ENCODE measurements around the gene ZNF600.
"Not testable (repeated sequence)": the region's sequence is repeated elsewhere in the genome, so short reads cannot be mapped to it uniquely, and the experiment has no call there.

ZNF600 gene

GRCh38 chr19:52789440-52789839, 2.8 kb upstream of the ZNF600 start:
- no peak for DNase-seq (ENCODE audit: insufficient read length, low spot score)
- FAIRE-seq = no peak
- TF ChIP-seq, protein P1, sequence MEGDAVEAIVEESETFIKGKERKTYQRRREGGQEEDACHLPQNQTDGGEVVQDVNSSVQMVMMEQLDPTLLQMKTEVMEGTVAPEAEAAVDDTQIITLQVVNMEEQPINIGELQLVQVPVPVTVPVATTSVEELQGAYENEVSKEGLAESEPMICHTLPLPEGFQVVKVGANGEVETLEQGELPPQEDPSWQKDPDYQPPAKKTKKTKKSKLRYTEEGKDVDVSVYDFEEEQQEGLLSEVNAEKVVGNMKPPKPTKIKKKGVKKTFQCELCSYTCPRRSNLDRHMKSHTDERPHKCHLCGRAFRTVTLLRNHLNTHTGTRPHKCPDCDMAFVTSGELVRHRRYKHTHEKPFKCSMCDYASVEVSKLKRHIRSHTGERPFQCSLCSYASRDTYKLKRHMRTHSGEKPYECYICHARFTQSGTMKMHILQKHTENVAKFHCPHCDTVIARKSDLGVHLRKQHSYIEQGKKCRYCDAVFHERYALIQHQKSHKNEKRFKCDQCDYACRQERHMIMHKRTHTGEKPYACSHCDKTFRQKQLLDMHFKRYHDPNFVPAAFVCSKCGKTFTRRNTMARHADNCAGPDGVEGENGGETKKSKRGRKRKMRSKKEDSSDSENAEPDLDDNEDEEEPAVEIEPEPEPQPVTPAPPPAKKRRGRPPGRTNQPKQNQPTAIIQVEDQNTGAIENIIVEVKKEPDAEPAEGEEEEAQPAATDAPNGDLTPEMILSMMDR (IDR thresholded peaks at IDR 0.05; ENCODE audit: insufficient read depth, missing control alignments) = no peak

- DNase-seq (ENCODE audit: insufficient read length, low spot score) (no peak), FAIRE-seq (no peak)
- TF ChIP-seq, protein P1 (IDR thresholded peaks at IDR 0.05; ENCODE audit: insufficient read depth, missing control alignments) = no peak
Observed at GRCh38 chr19:52786078-52786463, 520 bp downstream of the ZNF600 start.

GRCh38 chr19:52785506-52785905, 1.1 kb downstream of the ZNF600 start:
- FAIRE-seq = no peak
- no peak for DNase-seq (ENCODE audit: insufficient read length, low spot score)
- TF ChIP-seq, protein P1 (IDR thresholded peaks at IDR 0.05; ENCODE audit: insufficient read depth, missing control alignments) = no peak

- not testable (repeated sequence) for DNase-seq (ENCODE audit: insufficient read length, low spot score); FAIRE-seq
Observed at GRCh38 chr19:52782864-52783263, 3.7 kb downstream of the ZNF600 start.

DNA sequence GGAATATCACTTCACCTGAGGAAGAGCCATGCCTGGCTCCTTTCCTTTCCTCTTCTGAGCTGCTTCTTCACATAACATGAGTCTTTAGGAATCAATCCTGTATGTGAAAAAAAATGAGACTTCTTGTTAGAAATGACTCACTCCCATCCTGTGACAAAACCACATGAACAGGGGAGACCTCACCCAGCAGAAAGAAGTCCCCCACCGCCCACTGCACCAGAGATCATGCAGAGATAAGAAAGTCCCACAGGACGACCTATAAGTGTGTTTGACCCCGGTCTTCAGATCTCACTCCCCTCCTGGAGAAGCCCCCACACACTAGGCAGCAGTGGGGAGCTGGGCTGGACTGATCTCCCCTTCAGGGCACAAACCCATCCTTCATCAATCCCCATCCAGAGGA, 7.8 kb downstream of the ZNF600 start:
- FAIRE-seq = no peak
- TF ChIP-seq, protein P1 (IDR thresholded peaks at IDR 0.05; ENCODE audit: insufficient read depth, missing control alignments) = no peak
- DNase-seq (ENCODE audit: insufficient read length, low spot score) = no peak

GRCh38 chr19:52756447-52756846, 30.1 kb downstream of the ZNF600 start:
- DNase-seq (ENCODE audit: insufficient read length, low spot score); FAIRE-seq: not testable (repeated sequence)

DNA sequence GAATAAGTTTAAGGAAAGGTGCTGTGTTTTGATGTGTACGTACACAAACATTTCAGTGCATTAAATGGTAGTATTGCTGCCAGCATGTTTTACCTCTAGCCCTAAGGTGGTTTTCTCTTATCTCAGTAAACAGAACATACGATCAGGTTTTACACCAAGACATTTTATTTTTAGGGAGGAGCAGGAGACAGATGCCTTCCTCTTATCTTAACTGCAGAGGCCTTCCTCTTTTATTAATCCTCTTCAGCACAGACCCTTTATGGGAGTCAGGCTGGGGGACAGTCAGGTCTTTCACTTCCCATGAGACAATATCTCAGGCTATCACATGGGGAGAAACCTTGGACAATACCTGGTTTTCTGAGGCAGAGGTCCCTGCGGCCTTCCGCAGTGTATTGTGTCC, 36.8 kb downstream of the ZNF600 start:
- FAIRE-seq (no peak), DNase-seq (ENCODE audit: insufficient read length, low spot score) (no peak)
- TF ChIP-seq, protein P1 (IDR thresholded peaks at IDR 0.05; ENCODE audit: insufficient read depth, missing control alignments) = no peak

DNA sequence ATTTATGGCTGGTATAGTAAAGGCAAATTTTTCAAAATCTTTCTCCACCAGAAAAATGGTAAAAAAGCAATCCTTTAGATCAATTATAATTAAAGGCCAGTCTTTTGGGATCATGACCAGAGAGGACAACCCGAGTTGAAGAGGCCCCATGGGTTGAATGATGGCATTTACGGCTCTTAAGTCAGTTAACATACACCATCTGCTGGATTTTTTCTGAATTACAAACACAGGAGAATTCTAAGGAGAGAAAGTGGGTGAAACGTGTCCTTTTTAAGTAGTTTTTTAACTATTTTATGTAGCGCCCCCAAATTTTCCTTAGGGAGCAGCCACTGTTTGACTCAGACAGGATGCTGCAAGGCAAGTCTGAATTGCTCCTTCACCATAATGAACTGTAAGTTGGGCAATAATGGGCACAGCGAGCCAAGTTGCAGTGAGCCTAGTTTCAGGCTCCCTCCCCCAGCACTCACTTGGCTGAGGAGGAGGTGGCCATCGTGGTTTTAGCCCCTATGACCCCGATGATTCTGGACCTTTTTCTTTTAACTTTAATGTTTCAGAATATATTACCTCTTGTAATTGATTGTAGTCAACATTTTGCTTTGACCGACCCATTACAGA, 38.1 kb downstream of the ZNF600 start:
- FAIRE-seq (no peak), DNase-seq (ENCODE audit: insufficient read length, low spot score) (no peak)
- TF ChIP-seq, protein P1 (IDR thresholded peaks at IDR 0.05; ENCODE audit: insufficient read depth, missing control alignments) = peak; percentile 46

- FAIRE-seq; DNase-seq (ENCODE audit: insufficient read length, low spot score): not testable (repeated sequence)
Observed at GRCh38 chr19:52745919-52746318, 40.7 kb downstream of the ZNF600 start.
